Hepatocyte (in vitro differentiated cells): Measurements from ENCODE around the gene MPP1.
"Not testable (repeated sequence)": the region's sequence is repeated elsewhere in the genome, so short reads cannot be mapped to it uniquely, and the experiment has no call there.

Experiments used
- CTCF ChIP-seq: fragments of 200-600 bp; sonication (generic); IDR thresholded peaks from 2 replicates; pipeline ENCODE4 v1.5.1; 2016; ENCODE audit warnings: antibody characterized with exemption, mild to moderate bottlenecking; ENCODE audit not compliant: poor library complexity
- EZH2 ChIP-seq: fragments of 200-600 bp; sonication (generic); IDR thresholded peaks from 2 replicates; pipeline ENCODE4 v1.6.1; 2016; ENCODE audit warnings: antibody characterized with exemption, mild to moderate bottlenecking, borderline replicate concordance
- EZH2phosphoT487 ChIP-seq: fragments of 200-600 bp; sonication (generic); IDR thresholded peaks from one replicate; pipeline ENCODE4 v1.6.1; 2018; ENCODE audit warnings: antibody characterized with exemption, mild to moderate bottlenecking, low read depth, moderate library complexity; ENCODE audit not compliant: unreplicated experiment, severe bottlenecking

DNA sequence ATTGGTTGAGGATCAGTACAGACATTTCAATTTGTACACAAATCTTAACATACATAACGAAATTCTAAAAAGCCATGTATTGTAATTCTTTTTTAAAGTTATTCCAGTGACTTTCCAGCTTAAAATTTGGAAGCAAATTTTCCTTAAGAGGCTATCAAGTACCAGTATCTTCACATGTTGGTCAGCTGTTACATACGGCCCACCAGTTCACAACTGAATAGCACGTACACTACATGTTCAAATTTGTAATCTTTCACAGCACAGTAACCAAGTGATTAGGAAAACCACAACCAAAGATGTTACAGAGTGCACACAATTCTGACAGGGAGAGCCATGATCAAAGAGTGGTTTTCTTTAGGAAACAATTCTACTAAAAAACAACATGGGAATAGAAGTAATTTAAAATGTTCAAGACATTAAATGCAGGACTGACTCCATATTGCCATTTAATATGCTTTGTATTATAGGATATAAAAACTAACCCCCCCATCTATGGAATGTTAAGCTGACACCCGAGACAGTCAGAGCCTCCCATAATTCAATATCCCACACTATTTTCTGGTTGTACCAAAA is 11.1 kb upstream of the MPP1 start:
- not testable (repeated sequence) for TF ChIP-seq CTCF, EZH2, EZH2phosphoT487
